WI38 (cell line): ENCODE data around the gene NNT.
"Not testable (repeated sequence)": the region's sequence is repeated elsewhere in the genome, so short reads cannot be mapped to it uniquely, and the experiment has no call there.

Experiments
- H3K4me3 ChIP-seq: 2 replicates; pipeline ENCODE4 v1.5.1; 2011; ENCODE audit warnings: low read depth, mild to moderate bottlenecking, control low read depth, low read length
- TF ChIP-seq, protein P1 (sequence below): IDR thresholded peaks from 2 replicates; pipeline ENCODE4 v1.5.1; 2012; ENCODE audit warnings: low read depth, mild to moderate bottlenecking, control low read depth, low read length

Gene NNT

DNA sequence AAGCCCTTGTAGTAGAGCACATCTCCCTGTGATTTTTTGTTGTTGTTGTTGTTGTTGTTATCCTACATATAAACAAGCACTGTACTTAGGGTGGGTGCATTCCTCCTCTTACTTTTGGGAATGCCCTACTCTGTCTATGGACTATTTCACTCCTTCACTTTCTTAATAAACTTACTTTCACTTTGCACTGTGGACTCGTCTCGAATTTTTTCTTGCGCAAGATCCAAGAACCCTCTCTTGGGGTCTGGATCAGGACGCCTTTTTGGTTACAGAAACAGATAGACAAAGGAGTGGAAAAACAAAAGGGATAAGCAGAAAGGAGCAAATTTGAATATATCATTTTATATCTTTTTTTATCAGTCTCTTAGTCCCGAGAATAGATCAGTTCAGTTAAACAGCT is 31.7 kb upstream of the NNT start:
- H3K4me3 ChIP-seq: no peak overlapping the region
- TF ChIP-seq, protein P1, sequence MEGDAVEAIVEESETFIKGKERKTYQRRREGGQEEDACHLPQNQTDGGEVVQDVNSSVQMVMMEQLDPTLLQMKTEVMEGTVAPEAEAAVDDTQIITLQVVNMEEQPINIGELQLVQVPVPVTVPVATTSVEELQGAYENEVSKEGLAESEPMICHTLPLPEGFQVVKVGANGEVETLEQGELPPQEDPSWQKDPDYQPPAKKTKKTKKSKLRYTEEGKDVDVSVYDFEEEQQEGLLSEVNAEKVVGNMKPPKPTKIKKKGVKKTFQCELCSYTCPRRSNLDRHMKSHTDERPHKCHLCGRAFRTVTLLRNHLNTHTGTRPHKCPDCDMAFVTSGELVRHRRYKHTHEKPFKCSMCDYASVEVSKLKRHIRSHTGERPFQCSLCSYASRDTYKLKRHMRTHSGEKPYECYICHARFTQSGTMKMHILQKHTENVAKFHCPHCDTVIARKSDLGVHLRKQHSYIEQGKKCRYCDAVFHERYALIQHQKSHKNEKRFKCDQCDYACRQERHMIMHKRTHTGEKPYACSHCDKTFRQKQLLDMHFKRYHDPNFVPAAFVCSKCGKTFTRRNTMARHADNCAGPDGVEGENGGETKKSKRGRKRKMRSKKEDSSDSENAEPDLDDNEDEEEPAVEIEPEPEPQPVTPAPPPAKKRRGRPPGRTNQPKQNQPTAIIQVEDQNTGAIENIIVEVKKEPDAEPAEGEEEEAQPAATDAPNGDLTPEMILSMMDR: no peak

DNA sequence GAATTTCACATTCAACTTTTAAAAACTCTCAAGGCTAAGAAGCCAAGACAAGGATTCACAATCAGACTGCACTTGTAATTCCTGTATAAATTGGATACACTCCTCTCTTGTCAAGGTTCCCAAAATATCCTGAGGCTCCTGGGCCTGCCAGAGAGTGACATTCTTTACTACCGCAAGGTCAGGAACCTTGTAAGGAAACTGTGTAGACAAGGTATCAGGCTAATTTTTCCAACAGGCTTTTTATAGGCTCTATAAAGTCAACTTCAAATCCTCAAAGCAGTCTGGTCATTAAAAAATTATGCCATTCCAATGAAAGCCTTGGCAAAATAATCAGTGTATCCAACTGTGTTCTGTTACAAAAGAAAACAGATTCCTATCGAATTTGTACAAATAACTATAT is 30.6 kb upstream of the NNT start:
- TF ChIP-seq, protein P1: no peak
- H3K4me3 ChIP-seq: no peak overlapping the region

DNA sequence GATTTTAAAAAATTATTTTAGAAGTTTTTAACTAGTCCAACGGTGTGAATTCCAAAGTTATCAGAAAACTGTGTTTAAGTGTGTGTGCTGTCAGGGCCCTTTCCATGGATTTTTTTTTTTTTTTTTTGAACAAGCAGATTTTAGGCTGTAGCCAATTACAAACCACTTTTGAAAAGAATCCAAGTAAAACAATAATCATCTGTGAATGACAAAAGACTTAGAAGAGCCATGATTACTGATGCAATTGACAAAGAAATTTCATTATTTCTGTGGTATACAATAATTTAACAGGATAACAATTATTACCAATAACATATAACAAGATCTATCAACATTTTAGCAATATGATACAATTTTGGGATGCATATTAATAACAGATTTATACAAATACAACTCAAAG is 29.9 kb upstream of the NNT start:
- no peak overlapping the region for H3K4me3 ChIP-seq
- TF ChIP-seq, protein P1: no peak

DNA sequence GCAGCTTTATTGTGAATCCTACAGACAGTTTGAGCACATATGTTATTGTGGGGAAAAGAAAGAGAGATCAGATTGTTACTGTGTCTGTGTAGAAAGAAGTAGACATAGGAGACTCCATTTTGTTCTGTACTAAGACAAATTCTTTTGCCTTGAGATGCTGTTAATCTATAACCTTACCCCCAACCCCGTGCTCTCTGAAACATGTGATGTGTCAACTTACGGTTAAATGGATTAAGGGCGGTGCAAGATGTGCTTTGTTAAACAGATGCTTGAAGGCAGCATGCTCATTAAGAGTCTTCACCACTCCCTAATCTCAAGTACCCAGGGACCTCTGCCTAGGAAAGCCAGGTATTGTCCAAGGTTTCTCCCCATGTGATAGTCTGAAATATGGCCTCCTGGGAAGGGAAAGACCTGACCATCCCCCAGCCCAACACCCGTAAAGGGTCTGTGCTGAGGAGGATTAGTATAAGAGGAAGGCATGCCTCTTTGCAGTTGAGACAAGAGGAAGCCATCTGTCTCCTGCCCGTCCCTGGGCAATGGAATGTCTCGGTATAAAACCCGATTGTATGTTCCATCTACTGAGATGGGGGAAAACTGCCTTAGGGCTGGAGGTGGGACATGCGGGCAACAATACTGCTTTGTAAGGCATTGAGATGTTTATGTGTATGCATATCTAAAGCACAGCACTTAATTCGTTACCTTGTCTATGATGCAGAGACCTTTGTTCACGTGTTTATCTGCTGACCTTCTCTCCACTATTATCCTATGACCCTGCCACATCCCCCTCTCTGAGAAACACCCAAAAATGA is 22.4 kb upstream of the NNT start:
- H3K4me3 ChIP-seq: not testable (repeated sequence)

DNA sequence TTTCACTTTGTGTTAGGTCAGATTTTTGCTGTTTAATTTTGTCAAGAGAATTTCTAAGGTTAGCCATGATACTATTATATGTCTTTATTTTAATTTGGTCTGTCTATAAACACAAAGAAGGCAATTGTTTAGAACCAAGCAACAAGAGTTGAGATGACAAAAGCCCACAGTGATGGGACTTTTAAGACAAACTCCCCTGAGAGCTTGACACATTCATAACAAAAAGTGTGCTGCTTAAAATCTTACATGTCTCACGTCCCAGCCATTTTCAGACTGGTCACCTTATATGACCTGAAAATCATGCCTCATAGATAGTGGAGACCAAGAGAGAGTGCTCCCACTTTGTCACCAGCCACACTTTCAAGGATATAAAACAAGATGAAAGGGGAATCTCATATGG is 21.6 kb upstream of the NNT start:
- TF ChIP-seq, protein P1: no peak
- H3K4me3 ChIP-seq: no peak overlapping the region

DNA sequence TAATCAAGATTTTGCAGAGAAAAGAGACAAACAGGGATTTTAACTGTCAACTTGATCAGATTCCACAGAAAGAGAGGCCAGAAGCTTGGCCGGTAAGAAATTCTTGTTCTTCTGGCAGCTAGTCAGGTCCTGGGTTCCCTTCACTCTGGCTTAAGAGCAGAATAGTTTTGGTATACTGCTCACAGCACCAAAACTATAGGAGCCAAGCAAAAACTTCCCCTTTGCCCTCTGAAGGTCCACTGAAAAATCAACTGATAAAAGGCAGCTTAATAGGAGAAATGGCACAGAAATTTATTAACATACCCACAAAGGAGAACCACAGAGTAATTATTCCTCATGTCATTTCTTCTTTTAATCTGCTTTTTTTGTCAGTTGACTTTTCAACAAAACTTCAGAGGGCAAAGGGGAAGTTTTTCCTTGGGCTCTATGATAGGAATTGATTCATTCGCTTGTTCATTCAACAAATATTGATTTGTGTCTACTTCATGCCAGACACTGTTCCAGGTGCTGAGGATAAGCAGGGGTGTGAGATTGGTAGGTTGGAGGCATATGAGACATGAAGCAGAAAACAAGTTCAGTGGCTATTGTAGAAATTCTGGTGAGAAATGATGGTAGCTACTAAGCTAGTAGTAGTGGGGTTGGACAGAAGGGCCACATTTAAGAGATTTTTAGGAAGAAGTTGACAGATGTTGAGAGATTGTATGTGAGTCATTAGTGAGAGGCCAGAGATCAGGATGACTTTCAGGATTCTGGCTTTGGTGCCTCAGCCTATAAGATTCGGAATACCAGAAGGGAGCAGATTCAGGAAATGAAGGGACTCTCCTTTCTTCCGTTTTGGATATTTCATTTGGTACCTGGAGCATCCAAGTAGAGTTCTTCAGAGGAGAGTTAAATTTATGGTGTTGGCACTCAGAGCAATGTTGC is 20.6 kb upstream of the NNT start:
- TF ChIP-seq, protein P1: no peak
- no peak overlapping the region for H3K4me3 ChIP-seq

DNA sequence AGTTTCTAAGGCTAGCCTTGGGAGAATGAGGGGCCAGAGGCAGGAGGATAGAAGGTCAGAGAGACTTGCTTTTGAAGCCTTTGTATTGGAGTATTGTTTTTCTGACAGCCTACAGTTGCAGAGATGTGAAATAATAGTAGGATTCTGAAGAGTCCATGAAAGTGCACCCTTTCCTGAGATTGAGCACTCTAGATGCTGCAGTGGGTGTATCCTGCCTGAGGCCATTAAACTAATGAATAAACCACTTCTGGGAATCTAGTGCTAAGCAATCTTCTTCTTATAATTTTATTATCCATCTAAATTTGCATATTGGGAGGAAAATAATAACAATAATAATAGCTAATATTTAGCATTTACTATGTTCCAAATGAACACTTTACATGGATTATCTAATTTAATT is 19.3 kb upstream of the NNT start:
- H3K4me3 ChIP-seq: no peak overlapping the region
- TF ChIP-seq, protein P1: no peak
